ENCODE data around the gene KPNA4. TPM values are rescaled to one million over a fixed set of nuclear protein-coding genes. Genes with fewer than 3 reads are reported as not detected.

Gene KPNA4
- total RNA-seq, 1 donor from 2014 or later: 46.7 TPM

GRCh38 chr3:160448845-160449635, 116.3 kb downstream of the KPNA4 start:
- Mint-ChIP-seq H3K4me3 (peak overlapping the region; percentile 94), H3K36me3 (ENCODE audit: low read depth) (peaks cover 19% of the 10 kb centered on the region), H3K27me3 (no peaks in the 10 kb centered on the region), H3K9me3 (no peaks in the 10 kb centered on the region), H3K4me1 (peaks cover 35% of the 10 kb centered on the region), H3K27ac (peak overlapping the region; percentile 90)
- POLR2A ChIA-PET: interaction anchor here (0.7 to 1.7 kb wide), 10 partner anchors 11 to 1647 kb away, joined by 3 to 16 read pairs (median 5); partner anchors contain the start of genes IFT80, KPNA4, MFSD1 and NMD3
- CTCF ChIA-PET: interaction anchor here (0.7 to 1.4 kb wide), 4 partner anchors 9 to 52 kb away, joined by 3 read pairs; partner anchors contain the start of gene SMC4
- no peak for TF ChIP-seq CTCF (IDR thresholded peaks at IDR 0.05)
- ATAC-seq (ENCODE audit: low read depth): peak; percentile 38
- intact Hi-C loops (cut with micrococcal nuclease): loop anchor here (1.0 to 5.0 kb wide), 8 partner anchors 10 to 771 kb away; partner anchors contain the start of genes IFT80, IL12A, KPNA4 and SMC4
- no peak for DNase-seq

- no peak overlapping the region for H3K4me3 Mint-ChIP-seq
- ATAC-seq (ENCODE audit: low read depth): no peak
- no peaks in the 10 kb centered on the region for H3K9me3 Mint-ChIP-seq
- H3K36me3 Mint-ChIP-seq (ENCODE audit: low read depth): peaks cover 22% of the 10 kb centered on the region
- H3K4me1 Mint-ChIP-seq: peaks cover 38% of the 10 kb centered on the region
- H3K27me3 Mint-ChIP-seq: no peaks in the 10 kb centered on the region
- intact Hi-C loops (cut with micrococcal nuclease): loop anchor here (5.0 kb wide), 1 partner anchor 685 kb away; no protein-coding TSS in a partner anchor
- DNase-seq: no peak
- POLR2A ChIA-PET: no interaction called here
- CTCF ChIA-PET: no interaction called here
- TF ChIP-seq CTCF (IDR thresholded peaks at IDR 0.05): no peak
- H3K27ac Mint-ChIP-seq: no peak overlapping the region
Measured at GRCh38 chr3:160447544-160447943, 117.8 kb downstream of the KPNA4 start.

- ATAC-seq (ENCODE audit: low read depth) (no peak), DNase-seq (no peak)
- H3K36me3 Mint-ChIP-seq (ENCODE audit: low read depth): peaks cover 25% of the 10 kb centered on the region
- TF ChIP-seq CTCF (IDR thresholded peaks at IDR 0.05): no peak
- ChIA-PET POLR2A (no interaction called here), CTCF (no interaction called here)
- peaks cover 38% of the 10 kb centered on the region for H3K4me1 Mint-ChIP-seq
- intact Hi-C loops (cut with micrococcal nuclease): loop anchor here (5.0 kb wide), 1 partner anchor 684 kb away; no protein-coding TSS in a partner anchor
- H3K27ac Mint-ChIP-seq: no peak overlapping the region
- H3K27me3 Mint-ChIP-seq: no peaks in the 10 kb centered on the region
- H3K4me3 Mint-ChIP-seq: no peak overlapping the region
- no peaks in the 10 kb centered on the region for H3K9me3 Mint-ChIP-seq
Measured at GRCh38 chr3:160446522-160447056, 118.8 kb downstream of the KPNA4 start.

- Mint-ChIP-seq H3K4me3 (no peak overlapping the region), H3K9me3 (no peaks in the 10 kb centered on the region), H3K27me3 (no peaks in the 10 kb centered on the region), H3K4me1 (peaks cover 38% of the 10 kb centered on the region), H3K36me3 (ENCODE audit: low read depth) (peaks cover 25% of the 10 kb centered on the region), H3K27ac (no peak overlapping the region)
- DNase-seq (no peak), ATAC-seq (ENCODE audit: low read depth) (no peak)
- POLR2A ChIA-PET: no interaction called here
- no peak for TF ChIP-seq CTCF (IDR thresholded peaks at IDR 0.05)
- CTCF ChIA-PET: no interaction called here
- intact Hi-C loops (cut with micrococcal nuclease): loop anchor here (5.0 kb wide), 1 partner anchor 684 kb away; no protein-coding TSS in a partner anchor
Measured at GRCh38 chr3:160445854-160446253, 119.5 kb downstream of the KPNA4 start.

Other genes with a start within 250 kb of the KPNA4 start
- gene IFT80, start 166.3 kb downstream of the KPNA4 start, total RNA-seq: 20.8 and 26.7 TPM in 2 replicates
- gene SMC4, start 165.9 kb downstream of the KPNA4 start, total RNA-seq: 35.2 and 40.4 TPM in 2 replicates
- 23.4 TPM in 2 replicates for gene TRIM59, start 115.8 kb downstream of the KPNA4 start, total RNA-seq
- 0.17 and 0.18 TPM in 2 replicates for gene ARL14, start 111.6 kb upstream of the KPNA4 start, total RNA-seq
- 5.8 and 6.6 TPM in 2 replicates for gene PPM1L, start 190.7 kb upstream of the KPNA4 start, total RNA-seq

All from activated B cell treated with CpG ODN at 0.5 μM for 24 hours (primary cell).